Endothelial cell of hepatic sinusoid (primary cell): ENCODE data around the gene NIPAL3.

ENCODE experiments used
- in situ Hi-C: cut with HindIII; loops from 2 replicates; pipeline ENCODE4 v1.10.0; 2017; ENCODE audit warnings: low sequenced_read_pairs

The NIPAL3 gene

DNA sequence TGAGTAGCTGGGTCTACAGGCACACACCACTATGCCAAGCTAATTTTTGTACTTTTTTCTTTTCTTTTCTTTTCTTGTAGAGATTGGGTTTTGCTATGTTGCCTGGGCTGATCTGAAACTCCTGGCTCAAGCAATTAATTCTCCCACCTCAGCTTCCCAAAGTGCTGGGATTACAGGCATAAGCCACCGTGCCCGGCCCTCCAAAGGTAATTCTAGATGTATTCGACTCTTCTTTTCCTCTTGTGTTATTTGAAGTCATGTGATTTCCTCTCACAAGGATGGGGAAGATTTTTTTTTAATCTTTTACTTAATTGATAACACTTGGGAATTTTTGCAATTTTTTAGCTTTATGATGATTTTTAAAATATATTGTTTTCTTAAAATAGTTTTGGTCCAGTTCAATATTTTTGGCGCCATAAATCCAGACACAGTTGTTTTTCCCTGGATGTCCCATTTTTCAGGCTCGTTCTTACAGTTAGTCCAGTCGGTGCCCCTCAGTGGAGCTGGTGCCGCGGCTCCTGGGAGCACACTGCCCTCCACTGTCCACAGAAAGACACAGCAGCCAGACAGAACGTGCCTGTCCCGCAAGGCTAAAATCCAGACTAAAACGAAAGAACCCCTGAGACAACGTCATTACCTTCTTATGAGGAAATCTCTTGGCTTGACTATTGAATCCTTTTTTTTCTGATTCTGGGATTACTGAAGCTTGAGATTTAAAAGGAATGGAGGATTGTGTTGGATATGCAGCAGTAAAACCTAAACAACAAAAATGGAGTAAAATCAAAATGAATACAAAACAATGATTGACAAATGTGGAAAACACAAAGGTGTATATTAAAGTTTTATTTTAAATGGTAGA is 24.4 kb upstream of the NIPAL3 start:
- in situ Hi-C loops = loop anchor here (5.0 to 10.0 kb wide), 4 partner anchors 84 to 326 kb away; no protein-coding TSS in a partner anchor

DNA sequence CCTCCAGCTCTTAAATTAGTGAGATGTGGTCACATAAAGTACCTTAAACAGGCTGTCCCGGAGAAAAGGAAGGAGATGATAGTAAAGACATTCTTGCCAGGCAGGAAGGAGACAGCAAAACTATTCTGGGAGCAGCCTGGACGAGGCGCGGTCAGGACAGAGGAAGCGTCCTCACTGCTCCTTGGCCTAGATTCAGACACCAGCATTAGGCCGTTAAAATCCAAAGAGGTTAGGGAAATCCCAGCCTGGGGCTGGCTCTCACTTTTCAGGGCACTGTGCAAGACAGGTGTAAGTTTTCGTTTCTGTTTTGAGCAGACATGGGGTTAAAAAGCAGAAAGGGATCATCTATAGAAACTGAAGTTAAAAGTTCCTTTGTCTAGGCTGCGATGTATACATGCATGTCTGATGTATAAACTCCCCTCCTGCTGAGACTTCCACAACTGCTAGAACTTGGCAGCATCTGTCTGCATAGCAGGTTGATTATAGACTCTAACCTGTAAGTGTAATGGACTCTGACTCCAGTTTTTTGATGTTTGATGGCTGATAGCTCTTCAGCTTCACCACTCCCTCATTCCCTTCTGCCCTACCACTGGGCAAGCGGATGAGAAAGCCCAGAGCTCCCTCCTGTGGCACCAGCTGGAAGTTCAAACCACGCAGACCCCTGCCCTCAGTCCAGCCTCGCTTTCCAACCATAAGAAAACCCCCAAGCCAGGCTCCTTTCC is 23.6 kb upstream of the NIPAL3 start:
- in situ Hi-C loops = loop anchor here (5.0 to 10.0 kb wide), 4 partner anchors 85 to 327 kb away; no protein-coding TSS in a partner anchor

DNA sequence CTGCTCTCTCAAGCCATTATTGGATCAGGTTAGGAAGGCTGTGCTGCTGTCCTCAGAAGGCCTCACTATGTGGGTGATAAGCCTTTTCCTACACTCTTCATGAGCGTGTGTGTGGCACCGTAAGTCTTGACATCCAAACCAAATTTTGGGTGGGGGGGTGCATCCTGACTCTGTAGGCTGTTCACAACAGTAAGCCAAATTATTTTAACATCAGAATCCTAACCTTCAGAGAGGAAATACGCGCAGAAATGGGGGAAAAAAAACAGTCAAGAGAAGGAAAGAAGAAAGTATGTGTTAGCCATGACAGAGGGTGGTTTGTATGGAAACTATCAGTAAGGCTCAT is 23.0 kb upstream of the NIPAL3 start:
- in situ Hi-C loops = loop anchor here (5.0 to 10.0 kb wide), 4 partner anchors 85 to 328 kb away; no protein-coding TSS in a partner anchor

DNA sequence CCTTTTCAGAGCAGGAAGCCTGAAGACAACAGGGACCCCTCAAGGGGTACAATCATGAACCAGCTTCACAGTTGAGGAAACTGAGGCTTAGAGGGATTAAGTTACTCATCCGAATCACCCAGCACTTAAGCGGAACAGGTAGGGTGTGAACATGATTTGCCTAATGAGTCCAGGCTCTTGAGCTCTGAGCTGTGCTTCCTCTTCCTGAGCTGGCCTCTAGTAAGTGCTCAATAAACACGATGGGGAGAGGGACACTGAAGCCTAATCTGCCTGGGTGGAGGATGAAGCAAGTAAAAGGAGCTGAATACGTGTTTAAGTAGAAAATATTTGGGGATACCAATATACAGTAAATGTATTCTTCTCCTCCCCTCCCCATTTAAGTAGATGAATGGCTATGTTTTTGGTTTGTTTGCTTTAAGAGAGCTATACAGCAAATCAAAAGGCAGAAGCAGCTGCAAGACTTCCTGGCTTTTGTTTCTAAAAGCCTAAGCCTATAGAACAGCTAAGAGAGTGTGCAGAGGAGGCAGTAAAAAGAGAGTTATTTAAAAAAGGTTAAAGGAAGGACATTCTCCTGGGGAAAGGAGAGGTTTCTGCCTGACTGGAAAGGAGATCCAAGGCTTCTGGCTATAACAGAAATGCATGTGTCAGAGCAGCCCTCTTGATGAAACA is 22.5 kb upstream of the NIPAL3 start:
- in situ Hi-C loops = loop anchor here (5.0 to 10.0 kb wide), 4 partner anchors 86 to 328 kb away; no protein-coding TSS in a partner anchor

DNA sequence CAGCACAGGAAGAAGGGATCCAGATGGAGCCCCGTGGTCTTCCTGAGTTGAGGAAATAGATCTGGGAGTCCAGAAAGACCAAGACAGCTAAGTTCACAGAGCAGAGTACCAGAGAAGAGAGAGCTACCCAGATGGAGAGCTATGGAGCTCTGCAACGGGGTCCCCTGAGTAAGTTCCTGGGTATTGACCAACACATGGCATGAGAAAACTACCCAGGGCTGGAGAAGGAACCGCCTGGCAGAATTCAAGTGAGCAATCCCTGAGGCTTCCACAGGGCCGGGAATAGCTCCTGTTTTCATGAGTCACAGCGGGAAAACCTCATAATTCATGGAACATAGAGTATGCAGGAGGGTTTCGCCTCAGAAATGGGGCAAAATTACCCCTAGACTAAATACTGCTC is 21.7 kb upstream of the NIPAL3 start:
- in situ Hi-C loops = loop anchor here (5.0 to 10.0 kb wide), 4 partner anchors 87 to 329 kb away; no protein-coding TSS in a partner anchor

DNA sequence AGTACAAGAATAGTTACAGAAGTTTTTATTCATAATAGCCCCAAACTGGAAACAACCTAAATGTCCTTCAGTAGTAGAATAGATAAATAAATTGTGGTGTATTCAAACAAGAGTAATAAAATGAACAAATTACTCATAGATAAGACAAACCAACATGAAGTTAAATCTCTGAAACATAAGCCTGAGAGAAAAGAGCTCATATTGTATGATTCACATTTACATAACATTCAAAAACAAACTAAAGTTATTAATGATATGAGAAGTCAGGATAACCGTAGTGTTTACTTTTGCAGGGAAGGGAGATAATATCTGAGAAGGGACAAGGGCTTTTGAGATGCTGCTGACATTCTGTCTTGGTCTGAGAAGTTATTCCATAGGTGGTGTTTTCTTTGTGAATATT is 15.5 kb upstream of the NIPAL3 start:
- in situ Hi-C loops = no loop called here

DNA sequence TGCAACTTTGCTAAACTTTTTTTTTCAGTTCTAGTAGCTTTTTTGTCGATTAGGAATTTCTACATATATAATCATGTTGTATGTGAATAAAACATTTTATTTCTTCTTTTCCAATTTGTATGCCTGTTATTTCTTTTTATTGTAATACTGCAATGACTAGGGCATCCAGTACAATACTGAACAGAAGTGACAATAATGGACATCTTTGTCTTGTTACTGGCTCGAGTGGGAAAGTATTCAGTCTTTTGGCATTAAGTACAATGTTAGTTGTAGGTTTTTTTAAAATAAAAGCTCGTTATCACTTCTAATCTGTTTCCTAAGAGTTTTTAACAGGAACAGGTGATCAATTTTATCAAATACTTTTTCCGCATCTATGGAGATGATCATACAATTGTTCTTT is 11.8 kb upstream of the NIPAL3 start:
- in situ Hi-C loops = no loop called here

DNA sequence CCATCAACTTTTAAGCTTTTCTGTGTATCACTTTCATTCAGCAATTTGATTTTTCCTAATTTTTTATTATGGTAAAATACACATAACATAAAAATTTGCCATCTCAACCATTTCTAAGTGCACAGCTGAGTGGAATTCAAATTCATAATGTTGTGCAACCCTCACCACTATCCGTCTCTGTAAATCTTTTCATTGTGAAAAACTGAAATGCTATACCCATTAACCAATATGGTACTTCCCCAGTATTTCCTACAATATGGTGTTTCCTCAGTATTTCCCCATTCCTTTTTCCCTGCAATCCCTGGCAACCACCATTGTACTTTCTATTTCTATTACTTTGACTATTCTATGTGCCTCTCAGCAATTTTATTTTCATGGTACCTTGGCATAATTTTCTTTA is 8.8 kb upstream of the NIPAL3 start:
- in situ Hi-C loops = no loop called here

DNA sequence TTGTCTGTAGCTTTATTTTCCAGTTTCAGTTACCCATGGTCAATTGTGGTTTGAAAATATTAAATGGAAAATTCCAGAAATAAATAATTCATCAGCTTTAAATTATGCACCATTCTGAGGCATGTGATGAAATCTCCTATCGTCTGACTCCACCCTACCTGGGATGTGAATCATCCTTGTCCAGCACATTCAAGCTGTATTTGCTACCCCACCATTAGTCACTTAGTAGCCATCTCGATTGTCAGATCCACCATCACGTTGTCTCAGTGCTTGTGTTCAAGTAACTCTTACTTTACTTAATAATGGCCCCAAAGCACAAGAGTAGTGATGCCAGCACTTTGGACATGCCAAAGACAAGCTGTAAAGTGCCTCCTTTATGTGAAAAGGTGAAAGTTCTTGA is 6.1 kb upstream of the NIPAL3 start:
- in situ Hi-C loops = no loop called here

DNA sequence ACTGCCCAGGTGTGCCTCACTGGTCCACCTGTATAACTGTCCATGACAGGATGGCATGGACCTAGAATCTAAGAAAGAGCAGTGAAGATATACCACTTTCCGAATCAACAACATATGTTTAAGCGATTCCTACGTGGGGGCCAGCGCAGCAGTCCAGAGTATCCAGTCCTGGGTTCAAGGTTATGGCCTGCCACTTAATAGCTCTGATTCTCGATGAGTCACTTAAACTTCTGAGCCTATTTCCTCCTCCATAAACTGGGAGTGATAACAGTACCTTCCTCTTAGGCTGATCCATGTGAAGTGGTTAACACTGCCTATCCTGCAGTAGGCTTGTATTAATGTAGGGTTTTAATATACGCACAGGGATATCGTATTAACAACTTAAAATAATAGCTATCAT is 4.9 kb upstream of the NIPAL3 start:
- in situ Hi-C loops = no loop called here

DNA sequence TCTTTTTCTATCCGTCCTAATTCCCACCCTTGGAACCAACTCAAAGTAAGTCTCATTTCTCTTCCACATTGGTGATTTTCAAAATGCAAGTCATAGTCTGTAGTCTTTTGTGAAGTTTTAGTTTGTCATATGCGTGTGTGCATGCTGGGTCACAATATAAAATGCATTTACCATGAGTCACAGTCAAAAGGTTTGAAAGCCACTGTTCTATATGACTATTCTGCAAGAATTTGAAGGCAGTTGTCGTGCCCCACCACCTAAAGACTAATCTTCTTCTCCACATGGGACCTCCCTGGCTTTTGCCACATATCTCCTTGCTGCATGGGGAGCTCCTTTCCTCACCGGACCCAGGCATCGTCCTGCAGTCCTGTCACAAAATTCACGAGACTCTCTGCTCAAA is 3.6 kb upstream of the NIPAL3 start:
- in situ Hi-C loops = no loop called here

DNA sequence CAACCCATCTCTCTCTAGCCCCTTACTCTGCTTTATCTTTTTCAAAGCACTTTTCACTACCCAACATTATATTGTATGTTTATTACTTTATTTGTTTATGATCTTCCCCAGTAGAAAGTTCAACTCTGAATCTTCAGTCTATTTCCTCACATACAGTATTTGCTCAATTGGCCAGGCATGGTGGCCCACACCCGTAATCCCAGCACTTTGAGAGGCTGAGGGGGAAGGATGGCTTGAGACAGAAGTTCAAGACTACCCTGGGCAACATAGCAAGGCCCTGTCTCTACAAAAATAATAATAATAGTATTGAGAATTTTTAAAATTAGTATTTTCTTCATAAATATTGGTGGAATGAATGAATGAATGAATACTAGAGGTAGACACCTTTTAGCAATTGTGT is 3.2 kb upstream of the NIPAL3 start:
- in situ Hi-C loops = no loop called here

DNA sequence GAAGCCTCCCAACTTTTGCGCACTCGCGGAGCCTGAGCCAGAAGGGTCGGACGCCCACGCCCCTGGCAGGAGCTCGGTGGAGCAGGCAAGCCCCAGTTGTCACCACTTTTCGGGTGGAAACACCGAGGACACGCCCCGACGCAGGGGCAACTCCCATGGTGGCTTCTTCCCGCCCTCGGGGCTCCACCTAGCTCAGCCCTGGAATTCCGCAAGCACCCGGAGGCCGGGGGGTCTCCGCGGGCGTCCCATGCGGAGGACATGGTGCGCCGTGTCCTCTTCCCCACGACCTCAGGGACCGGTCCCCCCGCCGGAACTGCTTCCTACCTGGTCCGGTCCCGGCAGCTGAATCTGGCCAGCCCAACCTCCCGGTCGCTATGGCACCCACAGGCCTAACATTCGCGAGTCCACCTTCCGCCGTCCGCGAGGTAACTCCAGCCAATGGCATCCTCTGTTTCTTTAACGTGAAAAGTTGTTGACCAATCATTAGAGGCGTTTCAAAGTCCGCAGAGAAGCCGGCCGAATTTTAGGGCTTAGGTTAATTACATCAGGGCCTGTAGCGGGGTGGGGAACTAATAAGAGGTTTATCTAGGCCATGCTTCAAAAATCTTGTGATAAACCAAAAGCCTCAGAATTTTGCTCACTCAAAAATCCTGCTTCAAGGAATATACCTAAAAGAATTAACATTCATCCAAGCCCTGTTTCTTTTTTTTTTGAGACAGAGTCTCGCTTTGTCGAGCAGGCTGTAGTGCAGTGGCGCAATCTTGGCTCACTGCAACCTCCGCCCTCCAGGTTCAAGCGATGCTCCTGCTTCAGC is 2.0 kb upstream of the NIPAL3 start, which contains the start of gene STPG1:
STPG1 (minus strand) TSS at position 433 of the 814 bp plus-strand sequence. CDS start 12,394 bp downstream, outside the sequence.
- in situ Hi-C loops = no loop called here

DNA sequence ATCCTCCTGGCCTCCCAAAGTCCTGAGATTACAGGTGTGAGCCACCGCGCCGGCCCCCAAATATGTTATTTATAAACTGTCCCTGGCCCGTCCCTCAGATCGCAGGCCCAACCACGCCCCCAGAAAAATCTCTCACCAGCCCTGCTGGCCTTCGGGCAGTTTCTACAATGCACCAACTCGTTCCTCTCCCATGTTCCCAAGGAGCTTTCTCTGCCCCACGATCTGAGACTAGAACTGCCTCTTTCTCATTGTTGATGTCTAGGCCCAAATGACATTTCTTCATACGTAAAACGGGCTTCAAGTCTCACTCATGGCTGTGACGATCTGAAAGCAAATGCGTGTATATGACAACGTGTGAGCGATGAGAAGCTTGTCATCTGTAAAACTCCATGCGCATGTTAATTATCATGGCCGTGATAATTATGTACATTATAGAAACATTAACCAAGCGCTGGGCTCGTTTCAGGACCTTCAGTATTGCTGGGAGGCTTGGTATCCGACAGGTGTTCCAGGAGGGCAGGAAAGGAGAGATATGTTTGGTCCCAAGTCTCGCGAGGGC is 748 bp upstream of the NIPAL3 start:
- in situ Hi-C loops = loop anchor here (5.0 kb wide), 2 partner anchors 87 to 217 kb away; partner anchors contain the start of gene RCAN3

DNA sequence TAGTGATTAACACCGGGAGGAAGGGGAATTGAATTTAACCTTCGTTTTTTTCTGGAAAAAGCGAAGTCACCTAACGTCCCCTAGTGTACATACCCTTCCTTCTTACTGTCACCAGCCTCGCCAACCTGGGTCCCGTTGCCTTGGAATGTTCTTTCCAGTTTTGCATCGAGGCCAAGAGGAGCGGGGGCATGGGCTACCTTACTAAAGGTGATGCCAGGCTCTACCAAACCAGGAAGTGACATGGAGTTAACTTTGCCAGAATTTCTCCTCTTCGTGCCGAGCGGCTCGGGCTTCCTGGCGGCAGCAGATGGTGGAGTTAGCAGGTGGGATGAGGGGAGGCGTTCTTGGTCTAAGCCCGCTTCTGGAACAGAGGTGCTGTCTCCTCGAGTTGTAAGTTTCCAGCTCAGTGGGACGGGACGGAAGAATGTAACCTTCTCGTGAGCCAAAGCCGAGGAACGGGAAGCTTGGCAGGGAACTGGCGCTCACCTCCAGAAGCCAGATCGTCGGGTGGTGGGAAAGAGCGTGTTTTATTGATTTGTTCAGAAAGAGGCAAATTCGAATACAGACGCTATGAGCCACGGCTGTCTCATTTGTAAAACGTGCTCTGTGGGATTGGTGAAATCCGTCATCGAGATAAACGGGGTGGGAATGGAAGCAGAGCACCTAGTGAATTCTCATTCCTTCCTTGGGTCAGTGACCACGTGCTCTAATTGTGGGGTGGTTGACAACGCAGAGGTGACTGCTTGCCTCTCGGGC is 486 bp downstream of the NIPAL3 start:
- in situ Hi-C loops = loop anchor here (5.0 kb wide), 2 partner anchors 86 to 216 kb away; partner anchors contain the start of gene RCAN3

DNA sequence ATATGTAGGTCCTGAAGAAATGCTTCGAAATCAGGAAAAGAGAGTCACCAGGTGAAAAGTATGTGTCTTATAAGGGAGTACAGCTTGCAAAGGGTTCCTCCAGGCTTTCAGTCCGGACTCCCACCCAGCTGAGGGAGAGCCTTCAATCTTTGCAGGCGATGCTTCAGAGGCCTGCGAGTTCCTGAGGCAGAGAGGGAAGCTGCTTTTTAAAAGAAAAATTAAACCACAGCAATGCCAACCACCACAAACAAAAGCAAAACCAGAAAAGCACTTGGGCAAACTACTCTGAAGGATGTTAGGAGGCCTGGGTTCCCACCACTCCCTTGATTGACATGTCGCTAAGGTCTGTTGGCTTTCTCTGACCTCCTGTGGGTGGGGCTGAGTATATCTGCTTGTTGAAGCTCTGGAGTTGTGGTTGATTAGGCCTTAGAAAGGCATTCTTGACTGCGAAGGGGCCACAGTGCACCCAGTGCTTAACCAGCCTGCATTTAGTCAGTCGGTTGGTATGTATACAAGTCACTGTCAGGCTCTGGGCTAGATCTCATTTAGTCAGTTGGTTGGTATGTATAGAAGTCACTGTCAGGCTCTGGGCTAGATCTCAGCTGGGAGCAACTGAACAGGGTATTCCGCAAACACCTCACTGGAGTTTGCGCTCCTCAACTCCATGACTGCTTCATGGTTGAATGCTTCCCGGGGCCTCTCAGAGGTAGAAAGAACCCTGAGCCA is 1.2 kb downstream of the NIPAL3 start:
- in situ Hi-C loops = loop anchor here (5.0 kb wide), 2 partner anchors 85 to 215 kb away; partner anchors contain the start of gene RCAN3

DNA sequence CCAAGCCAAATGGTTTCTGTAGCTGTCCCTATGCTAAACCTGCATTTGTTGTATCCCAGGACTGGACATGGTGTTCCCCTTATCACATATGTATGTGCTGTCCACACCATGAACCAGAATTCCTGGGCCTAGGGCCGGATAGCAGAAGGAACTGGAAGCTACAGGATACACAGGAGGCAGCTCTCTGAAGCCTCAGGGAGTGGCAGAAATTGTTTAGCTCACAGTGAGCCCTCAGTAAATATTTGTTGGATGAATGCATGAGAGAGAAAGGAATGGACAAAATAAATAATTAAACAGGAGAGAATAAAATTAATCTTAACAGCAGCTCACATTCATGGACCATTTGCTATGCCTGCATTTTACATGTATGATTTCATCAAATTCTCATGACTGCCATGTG is 2.1 kb downstream of the NIPAL3 start:
- in situ Hi-C loops = loop anchor here (5.0 kb wide), 2 partner anchors 85 to 215 kb away; partner anchors contain the start of gene RCAN3

DNA sequence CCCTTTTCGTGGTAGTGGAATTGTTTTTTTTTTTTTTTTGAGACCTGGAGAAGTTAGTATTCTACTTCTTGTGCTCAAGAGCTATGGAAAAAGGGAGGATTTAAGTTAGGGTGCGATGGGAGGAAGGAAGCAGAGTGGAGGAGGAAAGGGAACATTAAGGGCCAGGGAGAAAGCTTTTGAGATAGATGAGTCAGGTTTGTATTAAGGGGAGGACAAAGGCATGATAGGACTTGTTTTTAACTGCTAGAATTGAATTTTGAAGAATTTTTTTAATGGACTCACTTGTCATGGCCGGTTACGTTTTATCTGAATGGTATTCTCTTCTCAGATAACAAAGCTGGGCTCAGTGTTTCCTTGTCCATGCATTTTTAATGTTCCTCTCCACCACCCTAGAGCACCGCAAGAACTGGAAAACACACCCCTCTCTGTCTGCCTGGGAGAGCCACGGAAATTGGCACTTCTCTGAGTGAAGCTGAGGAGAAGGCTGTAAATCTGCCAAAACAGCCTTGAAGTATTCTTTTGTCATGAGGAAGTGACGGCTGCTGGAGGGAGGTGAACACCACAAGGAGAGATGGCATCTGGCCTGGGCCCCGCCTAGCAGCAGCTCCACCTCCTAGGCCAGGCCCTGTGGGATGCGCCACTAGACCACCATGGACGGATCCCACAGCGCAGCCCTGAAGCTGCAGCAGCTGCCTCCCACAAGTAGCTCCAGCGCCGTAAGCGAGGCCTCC is 3.5 kb downstream of the NIPAL3 start:
- in situ Hi-C loops = loop anchor here (5.0 kb wide), 2 partner anchors 83 to 213 kb away; partner anchors contain the start of gene RCAN3
